ENCODE measurements around the gene RIN3.

Gene RIN3

GRCh38 chr14:92630367-92630766 is 116.8 kb downstream of the RIN3 start:
- TF ChIP-seq ZFX (IDR thresholded peaks at IDR 0.05; ENCODE audit: borderline replicate concordance) (no peak), CTCF (IDR thresholded peaks at IDR 0.05) (no peak)

DNA sequence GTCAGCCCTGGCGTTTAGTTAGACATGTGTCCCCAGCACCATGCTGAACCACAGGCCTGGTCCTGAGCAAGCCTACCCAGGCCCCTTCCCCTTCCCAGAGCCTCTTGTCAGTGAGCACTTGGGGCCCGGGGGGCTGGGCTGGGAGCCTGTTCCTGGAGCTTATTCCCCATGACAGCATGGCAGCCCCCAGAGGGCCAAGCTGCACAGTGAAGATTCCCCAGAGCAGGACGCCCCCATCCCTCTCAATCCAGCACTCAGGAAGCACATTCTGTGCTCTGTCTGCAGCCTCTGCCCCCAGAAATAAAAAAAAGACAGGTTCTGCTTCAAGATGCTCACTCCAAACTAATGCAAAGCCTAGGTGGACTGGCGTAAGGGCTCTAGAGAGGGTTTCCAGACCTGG is 117.5 kb downstream of the RIN3 start:
- H3K27ac ChIP-seq: no peak overlapping the region
- no peak for TF ChIP-seq ZFX (IDR thresholded peaks at IDR 0.05; ENCODE audit: borderline replicate concordance)
- TF ChIP-seq CTCF (IDR thresholded peaks at IDR 0.05): no peak

More at GRCh38 chr14:92630367-92630766, 116.8 kb downstream of the RIN3 start:
- H3K27ac ChIP-seq: no peak overlapping the region

DNA sequence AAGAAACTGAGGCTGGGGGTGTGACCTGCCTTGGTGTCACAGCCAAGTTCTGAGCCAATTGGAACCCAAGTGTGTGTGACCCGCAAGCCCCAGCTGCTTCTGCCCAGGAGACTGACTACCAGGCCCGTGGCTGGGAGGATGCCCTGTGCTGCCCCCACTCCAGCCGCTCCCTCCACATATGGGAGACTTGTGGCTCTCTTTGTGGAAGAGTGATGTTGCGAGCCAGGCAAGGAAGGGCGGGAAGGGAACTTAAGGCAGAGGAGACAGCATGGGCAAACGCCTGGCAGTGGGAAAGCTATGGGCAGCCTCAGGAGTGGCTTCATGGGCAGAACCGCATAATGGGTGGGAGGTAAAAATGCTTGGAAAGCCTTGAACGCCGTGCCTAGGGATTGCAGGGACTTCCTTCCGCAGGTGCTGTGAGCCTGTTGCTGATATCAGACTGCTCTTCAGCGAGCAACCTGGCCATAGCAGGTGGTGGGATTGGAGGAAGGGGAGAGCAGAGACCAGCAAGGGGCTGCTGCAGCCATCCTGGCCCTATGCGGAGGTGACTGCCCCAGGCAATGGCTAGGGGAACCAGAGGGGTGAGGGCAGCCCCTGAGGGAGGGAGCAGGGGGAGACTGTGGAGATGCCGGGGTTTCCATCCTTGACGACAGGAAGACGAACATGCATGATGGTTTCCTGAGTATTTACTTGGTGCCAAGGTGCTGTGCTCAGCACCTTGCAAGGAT is 119.1 kb downstream of the RIN3 start:
- H3K27ac ChIP-seq: no peak overlapping the region
- TF ChIP-seq CTCF (IDR thresholded peaks at IDR 0.05) (no peak), ZFX (IDR thresholded peaks at IDR 0.05; ENCODE audit: borderline replicate concordance) (no peak)

DNA sequence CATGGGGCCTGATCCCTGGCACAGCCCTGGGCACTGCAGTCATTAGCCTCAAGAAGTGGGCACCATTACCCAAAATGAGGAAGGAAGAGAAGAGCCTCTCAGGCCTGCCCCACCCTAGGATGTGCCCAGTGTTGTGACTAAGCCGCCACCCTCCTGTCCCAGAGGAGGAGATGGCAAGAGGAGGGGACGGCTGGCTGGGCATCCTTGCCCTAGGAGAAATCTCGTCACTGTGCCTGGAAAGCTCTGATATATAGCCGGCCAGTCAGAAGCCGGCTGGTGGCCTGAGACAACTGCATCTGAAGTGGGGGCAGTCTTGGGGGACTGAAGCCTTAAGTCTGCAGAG is 119.7 kb downstream of the RIN3 start:
- TF ChIP-seq CTCF (IDR thresholded peaks at IDR 0.05) (no peak), ZFX (IDR thresholded peaks at IDR 0.05; ENCODE audit: borderline replicate concordance) (no peak)
- no peak overlapping the region for H3K27ac ChIP-seq

DNA sequence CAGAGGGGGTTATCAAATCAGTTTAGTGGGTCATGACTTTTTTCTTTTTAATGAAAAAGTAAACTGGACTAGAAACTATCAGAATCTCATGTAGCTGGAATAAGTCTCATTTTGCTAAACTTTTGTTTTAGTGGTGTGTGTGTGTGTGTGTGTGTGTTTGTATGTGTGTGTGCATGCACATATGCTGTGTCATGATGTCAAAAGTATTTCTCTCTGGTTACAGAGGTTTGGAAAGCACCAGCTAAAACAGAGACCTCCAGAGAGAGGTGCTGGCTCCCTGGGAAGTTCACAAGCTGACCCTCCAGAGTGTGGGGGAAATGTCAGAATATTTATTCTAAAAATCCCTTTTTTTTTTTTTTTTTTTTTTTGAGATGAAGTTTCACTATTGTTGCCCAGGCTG is 120.1 kb downstream of the RIN3 start:
- H3K27ac ChIP-seq: no peak overlapping the region
- TF ChIP-seq CTCF (IDR thresholded peaks at IDR 0.05): no peak
- no peak for TF ChIP-seq ZFX (IDR thresholded peaks at IDR 0.05; ENCODE audit: borderline replicate concordance)

GRCh38 chr14:92635031-92635430 is 121.5 kb downstream of the RIN3 start:
- H3K27ac ChIP-seq: no peak overlapping the region
- TF ChIP-seq ZFX (IDR thresholded peaks at IDR 0.05; ENCODE audit: borderline replicate concordance) (no peak), CTCF (IDR thresholded peaks at IDR 0.05) (no peak)

- TF ChIP-seq ZFX (IDR thresholded peaks at IDR 0.05; ENCODE audit: borderline replicate concordance): no peak
- TF ChIP-seq CTCF (IDR thresholded peaks at IDR 0.05): no peak
- no peak overlapping the region for H3K27ac ChIP-seq
Observed at GRCh38 chr14:92635896-92636295, 122.3 kb downstream of the RIN3 start.
